Tibial nerve (tissue), 4 donors: ENCODE results near the gene IL17RE. TPM values are rescaled to one million over a fixed set of nuclear protein-coding genes. Genes with fewer than 3 reads are reported as not detected.

Experiments
- DNase-seq, 2 donors: peaks; one replicate each; pipeline ENCODE4 v3.0.0-alpha.2; 2019; ENCODE audit warnings: low spot score in 2 of 2
- H3K27ac ChIP-seq, 4 donors: fragments of 200-600 bp; sonication (generic) in 3 of 4; one replicate each; pipeline ENCODE4 v1.5.1; 2017 to 2019; ENCODE audit warnings: mild to moderate bottlenecking in 1 of 4
- H3K27me3 ChIP-seq, 2 donors: fragments of 200-600 bp; sonication (generic) in 1 of 2; one replicate each; pipeline versions ENCODE4 v1.5.1 to v1.6.0; 2017 to 2019
- H3K36me3 ChIP-seq, 3 donors: fragments of 200-600 bp; sonication (generic); one replicate each; pipeline ENCODE4 v1.5.1; 2018 to 2019
- H3K4me1 ChIP-seq, 4 donors: fragments of 200-600 bp; sonication (generic) in 3 of 4; one replicate each; pipeline ENCODE4 v1.5.1; 2017 to 2019
- H3K4me3 ChIP-seq, 4 donors: fragments of 200-600 bp; sonication (generic) in 3 of 4; one replicate each; pipeline ENCODE4 v1.5.1; 2017 to 2019; ENCODE audit warnings: mild to moderate bottlenecking in 1 of 4, moderate library complexity in 1 of 4
- H3K9me3 ChIP-seq, 4 donors: fragments of 200-600 bp; sonication (generic) in 3 of 4; one replicate each; pipeline ENCODE4 v1.5.1; 2017 to 2019
- EP300 ChIP-seq, 2 donors: sonication (generic); formaldehyde crosslinking; IDR thresholded peaks; one replicate each; pipeline ENCODE4 v1.6.1; 2017; ENCODE audit warnings: antibody characterized with exemption in 2 of 2, mild to moderate bottlenecking in 1 of 2
- POLR2A ChIP-seq, 2 donors: fragments of 450-650 bp; IDR thresholded peaks; one replicate each; pipeline ENCODE4 v1.6.1; 2017; ENCODE audit warnings: antibody characterized with exemption in 2 of 2, mild to moderate bottlenecking in 2 of 2, moderate library complexity in 2 of 2
- WGBS, 2 donors: methylation state at CpG; one replicate each; pipeline ENCODE4 v1.1.5; 2018; 5-methylcytosine and 5-hydroxymethylcytosine counted together
- total RNA-seq, 4 donors: library from RNA; depleted of rRNA; stranded (reverse); fragments of >200 nt; gene quantifications; one replicate each; pipeline ENCODE4 v1.1.0, GENCODE V29; 2016
- TF ChIP-seq, protein P1 (sequence below), 5 experiments: fragments of 200-600 bp in 3 of 5; fragments of 450-650 bp in 2 of 5; sonication (generic) in 3 of 5; IDR thresholded peaks; one replicate each; pipeline ENCODE4 v1.5.1; 2016 to 2019; ENCODE audit warnings: antibody characterized with exemption in 5 of 5, mild to moderate bottlenecking in 3 of 5, moderate library complexity in 2 of 5

Gene IL17RE
- total RNA-seq, 4 donors from 2014 or later: 0.59 to 10.1 (median 5.6) TPM

DNA sequence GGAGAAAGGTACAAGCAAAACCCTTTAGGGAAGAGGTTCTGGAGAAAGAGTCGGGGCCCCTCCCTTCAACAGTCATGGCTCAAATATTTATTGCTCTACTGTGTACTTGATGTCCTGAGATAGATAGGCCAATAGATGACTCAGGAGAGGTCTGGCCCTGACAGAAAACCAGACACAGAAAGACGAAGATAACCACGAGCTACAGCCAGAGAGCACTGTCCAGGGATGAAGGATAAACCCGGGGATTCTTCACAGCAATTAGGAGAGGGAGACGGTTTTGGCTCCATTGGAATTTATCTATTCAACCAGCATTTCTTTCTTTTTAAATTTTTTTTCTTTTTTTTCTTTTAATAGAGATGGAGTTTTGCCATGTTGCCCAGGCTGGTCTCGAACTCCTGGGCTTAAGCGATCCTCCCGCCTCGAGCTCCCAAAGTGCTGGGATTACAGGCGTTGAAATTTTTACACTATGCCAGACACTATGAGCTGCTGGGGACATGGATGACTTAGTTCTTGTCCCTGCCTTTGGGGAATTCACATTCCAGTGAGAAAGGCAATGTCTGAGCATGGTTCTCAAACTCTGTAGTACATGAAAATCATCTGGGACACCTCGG lies 18.0 kb upstream of the IL17RE start:
- H3K4me3 ChIP-seq: no peak overlapping the region
- no peaks in the 10 kb centered on the region for H3K4me1 ChIP-seq
- DNase-seq: peak in 1 of 2 donors; percentile 12
- peak overlapping the region in 2 of 4 donors; percentile 17 to 43 for H3K27ac ChIP-seq
- H3K27me3 ChIP-seq: no peaks in the 10 kb centered on the region
- no peaks in the 10 kb centered on the region for H3K9me3 ChIP-seq
- H3K36me3 ChIP-seq: no peaks in the 10 kb centered on the region
- 73 to 76% methylated on average over 11 of the region's 11 CpGs for WGBS, 2 donors
- TF ChIP-seq POLR2A (IDR thresholded peaks at IDR 0.05) (no peak), EP300 (IDR thresholded peaks at IDR 0.05) (no peak)
- TF ChIP-seq, protein P1, sequence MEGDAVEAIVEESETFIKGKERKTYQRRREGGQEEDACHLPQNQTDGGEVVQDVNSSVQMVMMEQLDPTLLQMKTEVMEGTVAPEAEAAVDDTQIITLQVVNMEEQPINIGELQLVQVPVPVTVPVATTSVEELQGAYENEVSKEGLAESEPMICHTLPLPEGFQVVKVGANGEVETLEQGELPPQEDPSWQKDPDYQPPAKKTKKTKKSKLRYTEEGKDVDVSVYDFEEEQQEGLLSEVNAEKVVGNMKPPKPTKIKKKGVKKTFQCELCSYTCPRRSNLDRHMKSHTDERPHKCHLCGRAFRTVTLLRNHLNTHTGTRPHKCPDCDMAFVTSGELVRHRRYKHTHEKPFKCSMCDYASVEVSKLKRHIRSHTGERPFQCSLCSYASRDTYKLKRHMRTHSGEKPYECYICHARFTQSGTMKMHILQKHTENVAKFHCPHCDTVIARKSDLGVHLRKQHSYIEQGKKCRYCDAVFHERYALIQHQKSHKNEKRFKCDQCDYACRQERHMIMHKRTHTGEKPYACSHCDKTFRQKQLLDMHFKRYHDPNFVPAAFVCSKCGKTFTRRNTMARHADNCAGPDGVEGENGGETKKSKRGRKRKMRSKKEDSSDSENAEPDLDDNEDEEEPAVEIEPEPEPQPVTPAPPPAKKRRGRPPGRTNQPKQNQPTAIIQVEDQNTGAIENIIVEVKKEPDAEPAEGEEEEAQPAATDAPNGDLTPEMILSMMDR (IDR thresholded peaks at IDR 0.05): no peak

DNA sequence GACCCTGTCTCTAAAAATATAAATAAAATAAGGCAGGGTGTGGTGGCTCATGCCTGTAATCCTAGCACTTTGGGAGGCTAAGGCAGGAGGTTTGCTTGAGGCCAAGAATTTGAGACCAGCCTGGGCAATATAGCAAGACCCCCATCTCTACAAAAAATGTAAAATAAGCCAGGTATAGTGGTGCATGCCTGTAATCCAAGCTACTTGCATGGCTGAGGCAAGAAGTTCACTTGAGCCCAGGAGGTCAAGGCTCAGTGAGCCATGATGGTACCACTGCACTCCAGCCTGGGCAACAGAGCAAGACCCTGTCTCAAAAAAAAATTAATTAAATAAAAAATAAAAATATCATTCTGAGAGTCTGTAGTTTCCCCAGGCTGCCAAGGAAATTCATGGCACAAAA lies 16.3 kb upstream of the IL17RE start:
- H3K4me1 ChIP-seq: peaks cover 0 to 9% (median 3%) of the 10 kb centered on the region in 4 donors
- no peak overlapping the region for H3K4me3 ChIP-seq
- no peak for DNase-seq
- no peaks in the 10 kb centered on the region for H3K9me3 ChIP-seq
- H3K36me3 ChIP-seq: no peaks in the 10 kb centered on the region
- no peak overlapping the region for H3K27ac ChIP-seq
- TF ChIP-seq, protein P1 (IDR thresholded peaks at IDR 0.05): no peak
- no peak for TF ChIP-seq POLR2A (IDR thresholded peaks at IDR 0.05)
- no peak for TF ChIP-seq EP300 (IDR thresholded peaks at IDR 0.05)
- no peaks in the 10 kb centered on the region for H3K27me3 ChIP-seq

DNA sequence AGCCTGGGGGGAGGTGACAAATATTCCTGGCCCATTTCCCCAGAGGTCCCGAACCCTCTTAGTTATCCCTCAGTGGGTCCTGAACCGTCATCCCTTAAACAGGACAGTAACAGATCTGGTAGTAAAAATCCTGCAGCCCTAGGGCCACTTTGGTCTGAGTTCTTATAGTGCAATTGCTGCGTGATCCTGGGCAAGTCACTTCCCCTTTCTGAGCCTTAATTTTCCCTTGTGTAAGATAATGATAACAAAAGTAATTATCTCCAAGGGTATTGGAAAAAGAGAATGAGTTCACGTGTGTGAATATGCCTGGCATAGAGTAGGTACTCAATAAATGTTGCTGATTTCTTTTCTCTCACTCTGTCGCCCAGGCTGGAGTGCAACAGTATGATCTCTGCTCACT lies 15.2 kb upstream of the IL17RE start:
- Histone ChIP-seq H3K36me3 (no peaks in the 10 kb centered on the region), H3K27ac (no peak overlapping the region), H3K4me1 (peaks cover 0 to 21% (median 10%) of the 10 kb centered on the region in 4 donors), H3K9me3 (no peaks in the 10 kb centered on the region), H3K4me3 (no peak overlapping the region), H3K27me3 (no peaks in the 10 kb centered on the region)
- WGBS, 2 donors: 79% methylated on average over 5 of the region's 5 CpGs
- no peak for DNase-seq
- TF ChIP-seq POLR2A (IDR thresholded peaks at IDR 0.05) (no peak), EP300 (IDR thresholded peaks at IDR 0.05) (no peak)
- TF ChIP-seq, protein P1 (IDR thresholded peaks at IDR 0.05): no peak

DNA sequence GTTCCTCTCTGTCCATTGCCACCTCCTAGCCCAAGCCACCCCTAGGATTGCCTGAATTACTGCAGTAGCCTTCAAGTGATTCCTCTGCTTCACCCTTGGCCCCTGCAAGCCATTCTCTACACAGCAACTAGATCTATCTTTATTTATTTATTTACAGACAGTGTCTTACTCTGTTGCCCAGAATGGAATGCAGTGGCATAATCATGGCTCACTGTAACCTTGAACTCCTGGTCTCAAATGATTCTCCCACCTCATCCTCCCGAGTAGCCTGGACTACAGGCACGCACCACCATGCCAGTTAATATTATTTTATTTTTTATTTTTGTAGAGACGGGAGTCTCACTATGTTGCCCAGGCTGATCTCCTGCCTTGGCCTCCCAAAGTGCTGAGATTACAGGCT lies 14.1 kb upstream of the IL17RE start:
- no peak for TF ChIP-seq POLR2A (IDR thresholded peaks at IDR 0.05)
- TF ChIP-seq EP300 (IDR thresholded peaks at IDR 0.05): no peak
- TF ChIP-seq, protein P1 (IDR thresholded peaks at IDR 0.05): no peak
- no peaks in the 10 kb centered on the region for H3K9me3 ChIP-seq
- H3K4me1 ChIP-seq: peaks cover 0 to 30% (median 11%) of the 10 kb centered on the region in 4 donors
- no peak for DNase-seq
- peaks cover 0 to 10% (median 0%) of the 10 kb centered on the region in 3 donors for H3K36me3 ChIP-seq
- no peaks in the 10 kb centered on the region for H3K27me3 ChIP-seq
- H3K27ac ChIP-seq: no peak overlapping the region
- 81 to 84% methylated on average over 3 of the region's 3 CpGs for WGBS, 2 donors
- H3K4me3 ChIP-seq: no peak overlapping the region

DNA sequence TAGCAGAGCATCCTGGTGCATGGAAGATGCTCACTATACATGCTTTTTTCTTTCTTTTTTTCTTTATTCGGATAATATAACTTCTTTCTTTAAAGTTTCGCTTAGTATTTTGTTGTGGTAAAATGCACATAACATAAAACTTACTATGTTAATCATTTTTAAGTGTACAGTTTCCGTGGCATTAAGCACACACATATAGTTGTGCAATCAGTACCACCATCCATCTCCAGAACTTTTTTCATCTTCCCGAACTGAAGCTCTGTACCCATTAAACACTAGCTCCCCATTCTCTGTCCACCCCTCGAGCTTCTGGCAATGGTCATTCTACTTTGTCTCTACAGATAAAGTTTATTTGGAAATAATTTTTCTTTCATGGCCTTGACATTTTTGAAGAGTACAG lies 13.2 kb upstream of the IL17RE start:
- DNase-seq: no peak
- H3K4me1 ChIP-seq: peaks cover 0 to 37% (median 13%) of the 10 kb centered on the region in 4 donors
- H3K27me3 ChIP-seq: no peaks in the 10 kb centered on the region
- 73 to 78% methylated on average over 5 of the region's 5 CpGs for WGBS, 2 donors
- H3K36me3 ChIP-seq: peaks cover 0 to 18% (median 0%) of the 10 kb centered on the region in 3 donors
- no peak for TF ChIP-seq POLR2A (IDR thresholded peaks at IDR 0.05)
- H3K9me3 ChIP-seq: no peaks in the 10 kb centered on the region
- H3K4me3 ChIP-seq: no peak overlapping the region
- H3K27ac ChIP-seq: peak overlapping the region in 1 of 4 donors; percentile 95
